Measurements from ENCODE around the gene DIPK1B. TPM values are rescaled to one million over a fixed set of nuclear protein-coding genes. Genes with fewer than 3 reads are reported as not detected.

Gene DIPK1B
- total RNA-seq, 1 donor from 2014 or later: 293 TPM

DNA sequence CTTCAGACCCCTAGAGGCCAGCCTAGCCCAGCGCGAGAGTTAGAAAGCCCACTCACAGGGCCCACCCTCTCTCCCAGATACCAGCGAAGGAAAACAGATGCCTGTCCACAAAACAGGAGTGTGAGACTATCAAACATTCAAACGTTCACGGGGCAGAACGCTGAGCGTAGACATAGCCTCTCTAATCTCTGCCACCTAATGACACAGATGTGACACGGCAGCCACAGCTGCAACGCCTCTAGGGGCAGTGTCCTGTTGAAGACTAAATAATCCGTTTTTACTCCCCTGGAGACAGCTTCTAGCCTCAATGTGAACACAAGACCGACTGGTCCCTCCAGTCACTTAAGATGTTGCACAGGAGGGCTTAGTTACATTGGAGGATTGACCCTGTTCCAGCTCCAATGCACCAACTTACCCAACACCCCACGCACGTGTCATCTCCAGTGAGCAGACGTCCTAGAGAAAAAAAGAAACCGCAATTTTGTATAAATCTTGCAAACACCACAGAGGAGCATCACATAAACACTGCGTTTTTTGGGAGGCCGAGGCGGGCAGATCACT, 14.3 kb downstream of the DIPK1B start:
- Mint-ChIP-seq H3K4me3 (ENCODE audit: unreplicated experiment) (peak overlapping the region; percentile 98), H3K9me3 (ENCODE audit: unreplicated experiment) (no peaks in the 10 kb centered on the region), H3K27me3 (ENCODE audit: unreplicated experiment) (peaks cover 33% of the 10 kb centered on the region), H3K4me1 (ENCODE audit: unreplicated experiment) (peaks cover 23% of the 10 kb centered on the region), H3K36me3 (ENCODE audit: low read depth, unreplicated experiment) (peaks cover 24% of the 10 kb centered on the region), H3K27ac (ENCODE audit: unreplicated experiment) (peak overlapping the region; percentile 95)
- no peak for DNase-seq (ENCODE audit: low spot score)
- TF ChIP-seq CTCF (IDR thresholded peaks at IDR 0.05; ENCODE audit: unreplicated experiment): no peak

DNA sequence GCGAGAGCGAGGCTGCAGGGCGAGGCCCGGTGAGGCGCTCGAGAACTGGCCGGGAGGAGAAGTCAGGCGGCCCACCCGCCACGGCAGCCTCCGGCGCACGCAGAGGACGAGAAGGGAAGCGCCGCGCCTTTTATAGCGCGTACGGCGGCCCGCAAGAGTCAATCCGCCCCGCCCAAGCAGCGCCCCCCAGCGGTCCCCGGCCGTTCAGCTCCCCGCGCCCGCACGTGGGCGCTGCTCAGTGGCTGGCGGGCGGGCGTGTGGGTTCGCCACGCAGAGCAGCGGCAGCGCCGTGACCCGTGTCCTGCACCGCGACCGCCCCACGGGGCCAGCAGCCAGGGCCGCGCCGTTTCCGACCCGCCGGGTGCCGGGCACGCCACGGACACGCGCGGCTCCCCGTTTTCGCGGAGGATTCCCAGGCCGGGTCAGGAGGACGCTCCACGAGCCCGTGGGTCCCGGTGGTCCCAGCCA, 15.7 kb downstream of the DIPK1B start:
- H3K4me3 Mint-ChIP-seq (ENCODE audit: unreplicated experiment): no peak overlapping the region
- H3K27me3 Mint-ChIP-seq (ENCODE audit: unreplicated experiment): peaks cover 35% of the 10 kb centered on the region
- peak; percentile 93 for DNase-seq (ENCODE audit: low spot score)
- peak; percentile 96 for TF ChIP-seq CTCF (IDR thresholded peaks at IDR 0.05; ENCODE audit: unreplicated experiment)
- peaks cover 24% of the 10 kb centered on the region for H3K36me3 Mint-ChIP-seq (ENCODE audit: low read depth, unreplicated experiment)
- no peaks in the 10 kb centered on the region for H3K9me3 Mint-ChIP-seq (ENCODE audit: unreplicated experiment)
- no peak overlapping the region for H3K27ac Mint-ChIP-seq (ENCODE audit: unreplicated experiment)
- H3K4me1 Mint-ChIP-seq (ENCODE audit: unreplicated experiment): peaks cover 23% of the 10 kb centered on the region

- Mint-ChIP-seq H3K27me3 (ENCODE audit: unreplicated experiment) (peaks cover 36% of the 10 kb centered on the region), H3K4me3 (ENCODE audit: unreplicated experiment) (no peak overlapping the region), H3K9me3 (ENCODE audit: unreplicated experiment) (no peaks in the 10 kb centered on the region), H3K27ac (ENCODE audit: unreplicated experiment) (no peak overlapping the region), H3K4me1 (ENCODE audit: unreplicated experiment) (peaks cover 23% of the 10 kb centered on the region), H3K36me3 (ENCODE audit: low read depth, unreplicated experiment) (peaks cover 22% of the 10 kb centered on the region)
- peak; percentile 52 for DNase-seq (ENCODE audit: low spot score)
- no peak for TF ChIP-seq CTCF (IDR thresholded peaks at IDR 0.05; ENCODE audit: unreplicated experiment)
These were observed 16.3 kb downstream of the DIPK1B start for GRCh38 chr9:136728548-136729123.

DNA sequence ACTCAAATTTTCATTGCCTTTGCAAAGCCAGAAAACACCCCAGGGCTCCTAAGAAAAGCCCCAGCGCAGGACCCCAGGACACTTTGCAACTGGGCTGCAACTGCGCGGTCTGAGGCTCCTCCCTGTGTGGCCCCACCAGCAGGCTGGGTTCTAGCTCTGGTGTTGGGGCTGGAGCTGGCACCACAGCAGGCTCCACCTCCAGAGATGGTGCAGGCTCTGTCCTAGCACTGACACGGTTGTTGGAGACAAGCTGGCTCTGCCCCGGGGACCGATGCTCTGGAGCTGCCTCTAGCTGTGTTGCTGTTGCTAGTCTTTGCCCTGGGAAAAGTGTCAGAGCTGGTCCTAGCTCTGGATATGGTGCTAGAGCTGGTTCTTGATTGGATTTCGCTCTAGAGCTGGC, 16.8 kb downstream of the DIPK1B start:
- H3K9me3 Mint-ChIP-seq (ENCODE audit: unreplicated experiment): no peaks in the 10 kb centered on the region
- peaks cover 21% of the 10 kb centered on the region for H3K4me1 Mint-ChIP-seq (ENCODE audit: unreplicated experiment)
- no peak for DNase-seq (ENCODE audit: low spot score)
- peak overlapping the region; percentile 18 for H3K27ac Mint-ChIP-seq (ENCODE audit: unreplicated experiment)
- H3K36me3 Mint-ChIP-seq (ENCODE audit: low read depth, unreplicated experiment): peaks cover 17% of the 10 kb centered on the region
- H3K27me3 Mint-ChIP-seq (ENCODE audit: unreplicated experiment): peaks cover 32% of the 10 kb centered on the region
- H3K4me3 Mint-ChIP-seq (ENCODE audit: unreplicated experiment): no peak overlapping the region
- TF ChIP-seq CTCF (IDR thresholded peaks at IDR 0.05; ENCODE audit: unreplicated experiment): no peak

DNA sequence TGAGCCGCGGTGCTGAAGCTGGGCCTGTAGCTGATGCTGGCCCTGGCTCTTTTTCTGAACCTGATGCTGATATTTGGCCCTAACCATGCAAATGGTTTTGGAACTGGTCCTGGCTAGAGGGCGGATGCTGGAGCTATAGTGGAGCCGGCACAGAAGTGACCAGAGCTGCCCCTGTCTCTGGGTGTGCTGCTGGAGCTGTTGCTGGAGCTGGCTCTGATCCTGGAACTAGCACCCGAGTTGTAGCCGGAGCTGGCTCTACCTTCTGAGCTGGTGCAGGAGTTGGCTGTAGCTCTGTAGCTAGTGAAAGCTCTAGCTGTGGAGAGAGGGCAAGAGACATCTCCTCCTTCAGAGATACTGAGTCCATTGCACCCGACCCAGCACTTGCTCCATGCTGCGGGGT, 17.6 kb downstream of the DIPK1B start:
- DNase-seq (ENCODE audit: low spot score): no peak
- Mint-ChIP-seq H3K9me3 (ENCODE audit: unreplicated experiment) (no peaks in the 10 kb centered on the region), H3K27ac (ENCODE audit: unreplicated experiment) (no peak overlapping the region)

More for the DNA sequence above, 17.6 kb downstream of the DIPK1B start:
- TF ChIP-seq CTCF (IDR thresholded peaks at IDR 0.05; ENCODE audit: unreplicated experiment): no peak
- H3K4me3 Mint-ChIP-seq (ENCODE audit: unreplicated experiment): peak overlapping the region; percentile 73
- peaks cover 28% of the 10 kb centered on the region for H3K27me3 Mint-ChIP-seq (ENCODE audit: unreplicated experiment)
- peaks cover 12% of the 10 kb centered on the region for H3K36me3 Mint-ChIP-seq (ENCODE audit: low read depth, unreplicated experiment)
- H3K4me1 Mint-ChIP-seq (ENCODE audit: unreplicated experiment): peaks cover 16% of the 10 kb centered on the region

All from endothelial cell (in vitro differentiated cells).